WTC11 (cell line): ENCODE results near the gene CCDC8.

Source experiments
- MYBL2 ChIP-seq: sonication (generic); formaldehyde crosslinking; IDR thresholded peaks from 2 replicates; pipeline ENCODE4 v1.8.1; 2023; ENCODE audit warnings: mild to moderate bottlenecking, moderate library complexity, missing genetic modification reagents
- USF2 ChIP-seq: sonication (generic); formaldehyde crosslinking; IDR thresholded peaks from 2 replicates; pipeline ENCODE4 v1.8.1; 2023; ENCODE audit warnings: mild to moderate bottlenecking, missing genetic modification reagents, moderate library complexity

- no peak for TF ChIP-seq MYBL2
- no peak for TF ChIP-seq USF2 (CRISPR knock-in tag)
These were observed 8.5 kb downstream of the CCDC8 start for GRCh38 chr19:46404753-46405468.
